HEK293 (cell line): ENCODE measurements around the gene CHMP4B.

ENCODE experiments used
- CTCF ChIA-PET: fragments of 350-600 bp; formaldehyde crosslinking; extraction: SDS; loops from one replicate; lab custom pipeline; 2021; ENCODE audit warnings: antibody characterized with exemption; lab: Yijun Ruan, JAX
- POLR2A ChIA-PET: fragments of 300-600 bp; formaldehyde crosslinking; extraction: SDS; loops from one replicate; lab custom pipeline; 2020; ENCODE audit warnings: antibody characterized with exemption, inconsistent platforms; lab: Yijun Ruan, JAX
- H3K27ac ChIP-seq: fragments of 200-500 bp; sonication (Bioruptor generic); 2 replicates; pipeline ENCODE4 v1.5.1; 2014; ENCODE audit warnings: low read depth, low read length, control low read depth, inconsistent platforms; ENCODE audit errors: extremely low read depth
- H3K36me3 ChIP-seq, 2 experiments: fragments of 200-500 bp in 1 of 2; sonication (Bioruptor generic) in 1 of 2; 1 replicate in 1 of 2; 2 replicates in 1 of 2; pipeline ENCODE4 v1.5.1; 2014 to 2017; ENCODE audit warnings: inconsistent platforms in 2 of 2, low read length in 2 of 2; ENCODE audit not compliant: control insufficient read depth in 2 of 2, insufficient read depth in 1 of 2
- H3K4me1 ChIP-seq: fragments of 200-500 bp; sonication (Bioruptor generic); 2 replicates; pipeline ENCODE4 v1.5.1; 2014; ENCODE audit warnings: mild to moderate bottlenecking, low read length, inconsistent platforms; ENCODE audit not compliant: control insufficient read depth, insufficient read depth
- H3K4me3 ChIP-seq: 2 replicates; pipeline ENCODE4 v1.5.1; 2011; ENCODE audit warnings: low read depth, mild to moderate bottlenecking, control low read depth, low read length, moderate library complexity
- H3K9me3 ChIP-seq: fragments of 200-500 bp; sonication (Bioruptor generic); 2 replicates; pipeline ENCODE4 v1.5.1; 2014; ENCODE audit warnings: low read depth, low read length, inconsistent platforms; ENCODE audit not compliant: control insufficient read depth, insufficient read depth
- ATF2 ChIP-seq: fragments of 450-650 bp; formaldehyde crosslinking; IDR thresholded peaks from 2 replicates; pipeline ENCODE4 v1.5.1; 2016; ENCODE audit warnings: missing biosample characterization, missing genetic modification characterization, low read depth
- EGR2 ChIP-seq: fragments of 450-650 bp; formaldehyde crosslinking; IDR thresholded peaks from 2 replicates; pipeline ENCODE4 v1.5.1; 2016; ENCODE audit warnings: low read depth, missing biosample characterization, missing genetic modification characterization
- MZF1 ChIP-seq: fragments of 450-650 bp; formaldehyde crosslinking; IDR thresholded peaks from 2 replicates; pipeline ENCODE4 v1.5.1; 2017; ENCODE audit warnings: missing biosample characterization, missing genetic modification characterization, borderline replicate concordance
- PRDM2 ChIP-seq: fragments of 450-650 bp; formaldehyde crosslinking; IDR thresholded peaks from 2 replicates; pipeline ENCODE4 v1.5.1; 2016; ENCODE audit warnings: missing biosample characterization, missing genetic modification characterization, borderline replicate concordance
- SCRT1 ChIP-seq: fragments of 450-650 bp; formaldehyde crosslinking; IDR thresholded peaks from 2 replicates; pipeline ENCODE4 v1.5.1; 2016; ENCODE audit warnings: missing biosample characterization, missing genetic modification characterization, borderline replicate concordance
- ZBTB17 ChIP-seq: fragments of 450-650 bp; formaldehyde crosslinking; IDR thresholded peaks from 2 replicates; pipeline ENCODE4 v1.5.1; 2016; ENCODE audit warnings: missing biosample characterization, missing genetic modification characterization
- ZBTB6 ChIP-seq: fragments of 450-650 bp; formaldehyde crosslinking; IDR thresholded peaks from 2 replicates; pipeline ENCODE4 v1.5.1; 2017; ENCODE audit warnings: missing biosample characterization, missing genetic modification characterization
- ZFP3 ChIP-seq: fragments of 450-650 bp; formaldehyde crosslinking; IDR thresholded peaks from 2 replicates; pipeline ENCODE4 v1.5.1; 2016; ENCODE audit warnings: low read depth, missing biosample characterization, missing genetic modification characterization
- ZNF394 ChIP-seq: fragments of 450-650 bp; formaldehyde crosslinking; IDR thresholded peaks from 2 replicates; pipeline ENCODE4 v1.5.1; 2016; ENCODE audit warnings: missing biosample characterization, missing genetic modification characterization, mild to moderate bottlenecking, moderate library complexity, borderline replicate concordance
- ZNF473 ChIP-seq: fragments of 450-650 bp; formaldehyde crosslinking; IDR thresholded peaks from 2 replicates; pipeline ENCODE4 v1.5.1; 2017; ENCODE audit warnings: missing biosample characterization, missing genetic modification characterization
- ZNF610 ChIP-seq: fragments of 450-650 bp; formaldehyde crosslinking; IDR thresholded peaks from 2 replicates; pipeline ENCODE4 v1.5.1; 2016; ENCODE audit warnings: missing biosample characterization, missing genetic modification characterization, borderline replicate concordance
- ZNF704 ChIP-seq: fragments of 450-650 bp; formaldehyde crosslinking; IDR thresholded peaks from 2 replicates; pipeline ENCODE4 v1.5.1; 2016; ENCODE audit warnings: missing biosample characterization, missing genetic modification characterization
- ZNF830 ChIP-seq: fragments of 450-650 bp; IDR thresholded peaks from 2 replicates; pipeline ENCODE4 v1.5.0; 2018; ENCODE audit warnings: missing biosample characterization, missing genetic modification characterization, low read depth, mild to moderate bottlenecking, moderate library complexity
- ZSCAN16 ChIP-seq: fragments of 450-650 bp; formaldehyde crosslinking; IDR thresholded peaks from 2 replicates; pipeline ENCODE4 v1.5.1; 2016; ENCODE audit warnings: missing biosample characterization, missing genetic modification characterization

CHMP4B gene

GRCh38 chr20:33781133-33781532 is 30.0 kb upstream of the CHMP4B start:
- H3K4me3 ChIP-seq = no peak overlapping the region
- H3K4me1 ChIP-seq = no peaks in the 10 kb centered on the region
- H3K36me3 ChIP-seq = no peaks in the 10 kb centered on the region; a peak in 1 of 3 replicates
- ChIA-PET POLR2A (no interaction called here), CTCF (no interaction called here)
- no peak overlapping the region for H3K27ac ChIP-seq
- no peaks in the 10 kb centered on the region for H3K9me3 ChIP-seq
- TF ChIP-seq ZNF473 (tag by site-specific recombination) (no peak), ZNF830 (no peak), PRDM2 (tag by site-specific recombination) (no peak), MZF1 (tag by site-specific recombination) (no peak), ZNF610 (tag by site-specific recombination) (no peak), ZSCAN16 (tag by site-specific recombination) (no peak), ZNF704 (tag by site-specific recombination) (no peak), ATF2 (no peak)

GRCh38 chr20:33781945-33782344 is 29.2 kb upstream of the CHMP4B start:
- no peaks in the 10 kb centered on the region for H3K9me3 ChIP-seq
- TF ChIP-seq ZNF394 (tag by site-specific recombination) = no peak
- peak; percentile 79 for TF ChIP-seq ZBTB17
- TF ChIP-seq, all 188 proteins: peak for 1
- Histone ChIP-seq H3K4me1 (no peaks in the 10 kb centered on the region), H3K27ac (no peak overlapping the region), H3K4me3 (no peak overlapping the region), H3K36me3 (no peaks in the 10 kb centered on the region)
- POLR2A ChIA-PET = no interaction called here
- CTCF ChIA-PET = no interaction called here

- CTCF ChIA-PET = no interaction called here
- H3K4me1 ChIP-seq = no peaks in the 10 kb centered on the region
- no peak overlapping the region for H3K4me3 ChIP-seq
- H3K9me3 ChIP-seq = no peaks in the 10 kb centered on the region
- POLR2A ChIA-PET = no interaction called here
- H3K36me3 ChIP-seq = no peaks in the 10 kb centered on the region
- TF ChIP-seq ZFP3 (tag by site-specific recombination) (peak; percentile 82), EGR2 (tag by site-specific recombination) (0 out of 2 replicates have a peak, but pooled peaks have one; percentile 19), ZBTB6 (tag by site-specific recombination) (no peak), SCRT1 (tag by site-specific recombination) (no peak)
- H3K27ac ChIP-seq = no peak overlapping the region
Observed at GRCh38 chr20:33783256-33783655, 27.9 kb upstream of the CHMP4B start.
